PC-9 (cell line): ENCODE measurements around the gene ANXA11. TPM values are rescaled to one million over a fixed set of nuclear protein-coding genes. Genes with fewer than 3 reads are reported as not detected.

Experiments
- BruUV-seq: library from RNA; stranded (reverse); fragments of 400-500 nt; replicated peaks from 2 replicates; lab custom pipeline; 2021; lab: Mats Ljungman, UMichigan
- CTCF ChIA-PET: fragments of 300-600 bp; sonication (Branson Sonifier 250); formaldehyde crosslinking; loops from one replicate; lab custom pipeline; 2022; ENCODE audit warnings: antibody characterized with exemption; lab: Charles Lee
- POLR2A ChIA-PET: fragments of 300-600 bp; sonication (Branson Sonifier 250); formaldehyde crosslinking; loops from one replicate; lab custom pipeline; 2022; ENCODE audit warnings: antibody characterized with exemption; ENCODE audit not compliant: unreplicated experiment; lab: Charles Lee
- DNase-seq, 2 experiments: peaks; one replicate each; pipeline versions ENCODE4 v3.0.0 to v3.0.0-alpha.2; 2015 to 2022; ENCODE audit warnings: mixed read lengths in 1 of 2
- H2AFZ ChIP-seq: fragments of 200-600 bp; sonication (generic); 2 replicates; pipeline ENCODE4 v1.8.1; 2017; ENCODE audit warnings: antibody characterized with exemption
- H3F3A ChIP-seq: fragments of 200-600 bp; sonication (generic); 2 replicates; pipeline ENCODE4 v1.8.1; 2017; ENCODE audit warnings: antibody characterized with exemption, mild to moderate bottlenecking, low read depth; ENCODE audit not compliant: insufficient read depth
- H3K27ac ChIP-seq: fragments of 200-600 bp; sonication (generic); 2 replicates; pipeline ENCODE4 v1.6.1; 2016; ENCODE audit warnings: mixed run types
- H3K27me3 ChIP-seq: fragments of 200-600 bp; sonication (generic); 2 replicates; pipeline ENCODE4 v1.6.1; 2016; ENCODE audit warnings: low read depth, mixed run types; ENCODE audit not compliant: insufficient read depth
- H3K36me3 ChIP-seq: fragments of 200-600 bp; sonication (generic); 2 replicates; pipeline ENCODE4 v1.6.1; 2016; ENCODE audit warnings: low read depth, mixed run types
- H3K4me1 ChIP-seq: fragments of 200-600 bp; sonication (generic); replicated peaks from 2 replicates; pipeline ENCODE4 v1.6.1; 2016; ENCODE audit warnings: mixed run types; ENCODE audit not compliant: insufficient read depth
- H3K4me2 ChIP-seq: fragments of 200-600 bp; sonication (generic); 2 replicates; pipeline ENCODE4 v1.6.1; 2017; ENCODE audit warnings: mixed run types
- H3K4me3 ChIP-seq: fragments of 200-600 bp; sonication (generic); 2 replicates; pipeline ENCODE4 v1.6.1; 2016; ENCODE audit warnings: mixed run types
- H3K79me2 ChIP-seq: fragments of 200-600 bp; sonication (generic); 2 replicates; pipeline ENCODE4 v1.6.1; 2017; ENCODE audit warnings: low read depth, mixed run types
- H3K9me2 ChIP-seq: fragments of 200-600 bp; sonication (generic); 2 replicates; pipeline ENCODE4 v1.8.1; 2017; ENCODE audit warnings: mild to moderate bottlenecking; ENCODE audit not compliant: insufficient read depth
- H3K9me3 ChIP-seq: fragments of 200-600 bp; sonication (generic); 2 replicates; pipeline ENCODE4 v1.8.1; 2016; ENCODE audit warnings: low read depth; ENCODE audit not compliant: insufficient read depth
- H4K20me1 ChIP-seq: fragments of 200-600 bp; sonication (generic); 2 replicates; pipeline ENCODE4 v1.8.1; 2017; ENCODE audit not compliant: insufficient read depth
- EZH2 ChIP-seq: fragments of 200-600 bp; sonication (generic); IDR thresholded peaks from 2 replicates; pipeline ENCODE4 v1.8.0; 2017; ENCODE audit warnings: antibody characterized with exemption, low read depth
- intact Hi-C: fragments of 100-400 bp; cut with micrococcal nuclease; formaldehyde crosslinking; loops from one replicate; pipeline ENCODE4 v1.10.0; 2022; ENCODE audit not compliant: unreplicated experiment
- total RNA-seq: library from RNA; stranded (reverse); gene quantifications from 2 replicates; pipeline ENCODE4 v1.2.3, GENCODE V29; 2021
- TF ChIP-seq, protein P1 (sequence below): fragments of 200-600 bp; sonication (generic); conservative IDR thresholded peaks from 2 replicates; pipeline ENCODE4 v1.6.1; 2017; ENCODE audit warnings: mixed run types, antibody characterized with exemption, mild to moderate bottlenecking, moderate library complexity

The ANXA11 gene
- total RNA-seq, 1 experiment from 2014 or later = 318 TPM

DNA sequence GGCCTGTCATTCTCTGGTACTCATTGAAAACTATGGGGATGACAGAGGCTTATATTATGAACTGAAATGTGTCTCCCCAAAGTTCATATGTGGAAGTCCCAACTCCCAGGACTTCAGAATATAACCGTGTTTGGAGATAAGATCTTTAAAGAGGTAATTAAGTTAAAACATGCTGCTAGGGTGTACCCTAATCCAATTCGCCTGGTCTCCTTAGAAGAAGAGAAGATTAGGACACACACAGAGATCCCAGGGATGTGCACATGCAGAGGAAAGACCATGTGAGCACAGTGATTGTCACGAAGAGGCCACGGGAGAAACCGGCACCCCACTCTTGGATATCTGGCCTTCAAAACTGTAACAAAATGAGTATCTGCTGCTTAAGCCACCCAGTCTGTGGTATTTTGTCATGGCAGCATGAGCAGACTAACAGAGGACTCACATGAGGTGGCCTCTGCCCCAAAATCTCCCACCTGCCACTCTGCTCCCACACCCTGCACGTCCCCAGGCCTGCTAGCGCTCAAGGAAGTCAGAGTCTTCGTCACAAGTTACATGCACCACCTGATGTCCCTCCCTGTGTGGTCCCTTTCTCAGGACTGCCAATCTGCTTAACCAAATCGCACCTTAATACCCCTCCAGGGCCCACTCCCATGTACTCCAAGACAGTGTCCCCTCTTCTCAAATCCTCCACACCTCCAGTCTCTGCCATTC lies 46.0 kb downstream of the ANXA11 start:
- H3F3A ChIP-seq = peaks cover 48% of the 10 kb centered on the region
- peaks cover 5% of the 10 kb centered on the region; the same call in 1 of the 2 replicates for H4K20me1 ChIP-seq
- CTCF ChIA-PET = interaction anchor here (0.9 to 1.2 kb wide), 2 partner anchors 48 to 63 kb away, joined by 5 to 6 read pairs; no protein-coding TSS in a partner anchor
- POLR2A ChIA-PET = interaction anchor here (0.6 to 1.0 kb wide), 3 partner anchors 37 to 48 kb away, joined by 3 to 9 read pairs (median 4); no protein-coding TSS in a partner anchor
- no peak overlapping the region for H2AFZ ChIP-seq
- H3K9me2 ChIP-seq = no peaks in the 10 kb centered on the region
- no peak for DNase-seq
- intact Hi-C loops = no loop called here
- peak overlapping the region; percentile 32 for H3K27ac ChIP-seq
- H3K79me2 ChIP-seq = peaks cover 50% of the 10 kb centered on the region
- no peaks in the 10 kb centered on the region for H3K27me3 ChIP-seq
- H3K36me3 ChIP-seq = peaks cover 61% of the 10 kb centered on the region
- BruUV-seq = TSS peak; percentile 85
- peaks cover 62% of the 10 kb centered on the region for H3K4me1 ChIP-seq
- no peaks in the 10 kb centered on the region for H3K9me3 ChIP-seq
- TF ChIP-seq, protein P1, sequence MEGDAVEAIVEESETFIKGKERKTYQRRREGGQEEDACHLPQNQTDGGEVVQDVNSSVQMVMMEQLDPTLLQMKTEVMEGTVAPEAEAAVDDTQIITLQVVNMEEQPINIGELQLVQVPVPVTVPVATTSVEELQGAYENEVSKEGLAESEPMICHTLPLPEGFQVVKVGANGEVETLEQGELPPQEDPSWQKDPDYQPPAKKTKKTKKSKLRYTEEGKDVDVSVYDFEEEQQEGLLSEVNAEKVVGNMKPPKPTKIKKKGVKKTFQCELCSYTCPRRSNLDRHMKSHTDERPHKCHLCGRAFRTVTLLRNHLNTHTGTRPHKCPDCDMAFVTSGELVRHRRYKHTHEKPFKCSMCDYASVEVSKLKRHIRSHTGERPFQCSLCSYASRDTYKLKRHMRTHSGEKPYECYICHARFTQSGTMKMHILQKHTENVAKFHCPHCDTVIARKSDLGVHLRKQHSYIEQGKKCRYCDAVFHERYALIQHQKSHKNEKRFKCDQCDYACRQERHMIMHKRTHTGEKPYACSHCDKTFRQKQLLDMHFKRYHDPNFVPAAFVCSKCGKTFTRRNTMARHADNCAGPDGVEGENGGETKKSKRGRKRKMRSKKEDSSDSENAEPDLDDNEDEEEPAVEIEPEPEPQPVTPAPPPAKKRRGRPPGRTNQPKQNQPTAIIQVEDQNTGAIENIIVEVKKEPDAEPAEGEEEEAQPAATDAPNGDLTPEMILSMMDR = no peak
- TF ChIP-seq EZH2 = no peak
- H3K4me3 ChIP-seq = no peak overlapping the region
- H3K4me2 ChIP-seq = peak overlapping the region; percentile 41

DNA sequence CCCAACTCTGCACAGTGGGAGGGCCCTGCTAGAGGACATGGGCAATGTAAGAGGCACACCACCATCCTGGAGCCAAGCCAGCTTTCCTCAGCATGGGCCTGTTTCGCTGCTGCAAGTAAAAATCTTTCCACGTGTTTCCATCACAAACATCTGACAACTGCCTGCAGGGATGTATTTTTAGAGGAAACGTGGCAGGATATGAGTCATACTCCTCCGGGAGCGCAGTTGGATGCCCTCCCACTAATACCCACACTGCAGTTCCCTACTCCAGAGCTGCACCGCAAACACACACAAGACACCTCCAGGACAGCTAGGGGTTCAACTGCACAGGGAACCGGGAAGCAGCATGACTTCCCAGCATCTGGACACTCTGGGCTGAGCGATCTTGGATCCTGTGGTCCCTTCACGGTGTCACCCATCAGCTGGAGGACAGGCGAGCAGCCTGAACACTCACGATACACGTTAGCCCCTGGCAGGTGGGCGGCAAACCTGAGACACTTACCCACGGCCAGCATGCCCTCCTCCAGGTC lies 46.7 kb downstream of the ANXA11 start:
- DNase-seq = peak; percentile 81 to 94
- Histone ChIP-seq H3K4me1 (peaks cover 55% of the 10 kb centered on the region), H3F3A (peaks cover 42% of the 10 kb centered on the region), H3K4me3 (no peak overlapping the region), H4K20me1 (no peaks in the 10 kb centered on the region), H3K79me2 (peaks cover 50% of the 10 kb centered on the region), H3K36me3 (peaks cover 68% of the 10 kb centered on the region), H3K27me3 (no peaks in the 10 kb centered on the region), H3K9me2 (no peaks in the 10 kb centered on the region), H3K4me2 (peak overlapping the region; percentile 41), H3K27ac (peak overlapping the region; percentile 32), H3K9me3 (no peaks in the 10 kb centered on the region), H2AFZ (no peak overlapping the region)
- BruUV-seq = no TSS peak
- POLR2A ChIA-PET = interaction anchor here (0.6 to 1.0 kb wide), 2 partner anchors 44 to 255 kb away, joined by 4 to 9 read pairs; no protein-coding TSS in a partner anchor
- CTCF ChIA-PET = interaction anchor here (0.9 to 1.2 kb wide), 2 partner anchors 49 to 64 kb away, joined by 5 to 6 read pairs; no protein-coding TSS in a partner anchor
- intact Hi-C loops = loop anchor here (1.0 kb wide), 1 partner anchor 49 kb away; no protein-coding TSS in a partner anchor
- TF ChIP-seq EZH2 = no peak
- TF ChIP-seq, protein P1 = no peak

DNA sequence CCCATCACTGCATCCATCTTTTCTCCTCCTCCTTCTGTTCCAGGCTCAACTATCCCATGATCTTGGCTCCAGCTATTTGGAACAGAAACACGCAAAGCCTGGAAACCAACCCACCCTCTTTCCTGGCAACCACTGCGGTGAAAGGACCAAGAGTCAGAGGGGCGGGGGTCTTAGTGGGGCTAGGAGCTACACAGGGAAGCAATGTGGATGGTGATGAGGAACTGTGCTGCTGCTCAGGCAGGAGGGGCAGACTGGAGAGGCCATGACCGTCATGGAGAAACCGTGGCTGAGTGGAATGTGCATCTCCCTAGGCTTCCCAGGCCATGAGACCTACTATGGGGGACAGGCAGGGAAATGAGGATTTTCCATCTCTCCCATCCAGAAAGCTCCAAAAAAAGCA lies 47.2 kb downstream of the ANXA11 start:
- intact Hi-C loops = loop anchor here (1.0 kb wide), 1 partner anchor 49 kb away; no protein-coding TSS in a partner anchor
- H3K9me2 ChIP-seq = no peaks in the 10 kb centered on the region
- POLR2A ChIA-PET = interaction anchor here (0.6 to 1.0 kb wide), 3 partner anchors 44 to 255 kb away, joined by 3 to 9 read pairs (median 4); no protein-coding TSS in a partner anchor

More for the DNA sequence above, 47.2 kb downstream of the ANXA11 start:
- Histone ChIP-seq H3K4me2 (peak overlapping the region; percentile 41), H3K79me2 (peaks cover 46% of the 10 kb centered on the region), H3K27ac (no peak overlapping the region), H3F3A (peaks cover 42% of the 10 kb centered on the region), H4K20me1 (no peaks in the 10 kb centered on the region), H3K4me3 (no peak overlapping the region), H3K36me3 (peaks cover 70% of the 10 kb centered on the region), H3K27me3 (no peaks in the 10 kb centered on the region), H3K4me1 (peaks cover 54% of the 10 kb centered on the region), H3K9me3 (no peaks in the 10 kb centered on the region), H2AFZ (no peak overlapping the region)
- TF ChIP-seq EZH2 = no peak
- TF ChIP-seq, protein P1 = no peak
- no peak for DNase-seq
- BruUV-seq = no TSS peak
- CTCF ChIA-PET = interaction anchor here (0.6 to 1.2 kb wide), 3 partner anchors 36 to 64 kb away, joined by 3 to 6 read pairs (median 5); no protein-coding TSS in a partner anchor
